Osteoblast (primary cell): ENCODE measurements around the gene CES4A. TPM values are rescaled to one million over a fixed set of nuclear protein-coding genes. Genes with fewer than 3 reads are reported as not detected.

Experiments
- DNase-seq: peaks from one replicate; pipeline ENCODE4 v3.0.0; 2011; ENCODE audit warnings: low spot score, mixed read lengths; ENCODE audit not compliant: insufficient read length; ENCODE audit errors: missing footprints
- H2AFZ ChIP-seq: 2 replicates; pipeline ENCODE4 v1.6.0; 2011; ENCODE audit warnings: mild to moderate bottlenecking, low read length
- H3K27ac ChIP-seq: 2 replicates; pipeline ENCODE4 v1.5.1; 2011; ENCODE audit warnings: mild to moderate bottlenecking, low read depth, low read length, moderate library complexity
- H3K27me3 ChIP-seq: 2 replicates; pipeline ENCODE4 v1.6.0; 2012; ENCODE audit warnings: mild to moderate bottlenecking, control low read depth, inconsistent platforms, low read length, moderate library complexity; ENCODE audit not compliant: insufficient read depth
- H3K36me3 ChIP-seq: 2 replicates; pipeline ENCODE4 v1.5.1; 2011; ENCODE audit warnings: mild to moderate bottlenecking, low read length, control low read depth, moderate library complexity; ENCODE audit not compliant: insufficient read depth
- H3K4me1 ChIP-seq: 2 replicates; pipeline ENCODE4 v1.5.1; 2011; ENCODE audit warnings: mild to moderate bottlenecking, low read length, control low read depth, moderate library complexity; ENCODE audit not compliant: insufficient read depth
- H3K4me2 ChIP-seq: 2 replicates; pipeline ENCODE4 v1.6.0; 2011; ENCODE audit warnings: mild to moderate bottlenecking, low read length; ENCODE audit not compliant: insufficient read depth
- H3K4me3 ChIP-seq: fragments of 200-600 bp; sonication (generic); 3 replicates; pipeline ENCODE4 v1.5.1; 2012; ENCODE audit warnings: mild to moderate bottlenecking, low read length, inconsistent platforms; ENCODE audit not compliant: insufficient read depth
- H3K79me2 ChIP-seq: 2 replicates; pipeline ENCODE4 v1.6.0; 2012; ENCODE audit warnings: mild to moderate bottlenecking, low read length, control low read depth, inconsistent platforms; ENCODE audit not compliant: insufficient read depth
- H3K9me3 ChIP-seq: 2 replicates; pipeline ENCODE4 v1.5.1; 2011; ENCODE audit warnings: low read depth, low read length, control low read depth
- H4K20me1 ChIP-seq: 2 replicates; pipeline ENCODE4 v1.6.0; 2012; ENCODE audit warnings: mild to moderate bottlenecking, low read length, control low read depth; ENCODE audit not compliant: insufficient read depth
- total RNA-seq: library from RNA; depleted of rRNA; stranded (reverse); fragments of >200 nt; gene quantifications from 2 replicates; pipeline ENCODE4 v1.2.3, GENCODE V29; 2012
- TF ChIP-seq, protein P1 (sequence below): IDR thresholded peaks from 2 replicates; pipeline ENCODE4 v1.5.1; 2011; ENCODE audit warnings: mild to moderate bottlenecking, low read depth, low read length, moderate library complexity; ENCODE audit errors: extremely low read depth

The CES4A gene
- total RNA-seq, 1 donor, result 1.8 TPM

DNA sequence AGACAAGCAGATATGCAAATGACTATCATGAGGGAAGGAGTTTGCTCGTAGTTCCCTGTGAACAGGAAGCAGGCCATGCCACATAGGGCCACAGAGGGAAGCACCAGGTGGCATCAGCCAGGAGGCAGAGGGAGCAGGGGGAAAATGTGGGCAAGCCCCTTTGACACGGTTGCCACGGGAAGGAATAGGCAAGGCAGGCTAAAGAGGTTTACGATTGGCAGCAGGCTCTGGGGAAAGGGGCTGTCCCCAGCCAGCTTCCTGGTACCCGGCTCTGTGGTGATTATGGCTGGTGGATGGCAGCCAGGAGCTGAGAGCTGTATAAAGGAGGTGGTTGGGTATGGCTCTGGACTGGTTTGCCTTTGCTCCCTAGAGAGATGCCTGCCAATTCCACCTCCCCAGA is 26.5 kb upstream of the CES4A start:
- Histone ChIP-seq H3K4me3 (no peak overlapping the region), H3K4me1 (peaks cover 4% of the 10 kb centered on the region), H3K27ac (no peak overlapping the region), H3K27me3 (peaks cover 14% of the 10 kb centered on the region), H2AFZ (no peak overlapping the region), H4K20me1 (no peaks in the 10 kb centered on the region), H3K9me3 (no peaks in the 10 kb centered on the region), H3K36me3 (no peaks in the 10 kb centered on the region), H3K4me2 (no peak overlapping the region), H3K79me2 (no peaks in the 10 kb centered on the region)
- no peak for DNase-seq
- TF ChIP-seq, protein P1, sequence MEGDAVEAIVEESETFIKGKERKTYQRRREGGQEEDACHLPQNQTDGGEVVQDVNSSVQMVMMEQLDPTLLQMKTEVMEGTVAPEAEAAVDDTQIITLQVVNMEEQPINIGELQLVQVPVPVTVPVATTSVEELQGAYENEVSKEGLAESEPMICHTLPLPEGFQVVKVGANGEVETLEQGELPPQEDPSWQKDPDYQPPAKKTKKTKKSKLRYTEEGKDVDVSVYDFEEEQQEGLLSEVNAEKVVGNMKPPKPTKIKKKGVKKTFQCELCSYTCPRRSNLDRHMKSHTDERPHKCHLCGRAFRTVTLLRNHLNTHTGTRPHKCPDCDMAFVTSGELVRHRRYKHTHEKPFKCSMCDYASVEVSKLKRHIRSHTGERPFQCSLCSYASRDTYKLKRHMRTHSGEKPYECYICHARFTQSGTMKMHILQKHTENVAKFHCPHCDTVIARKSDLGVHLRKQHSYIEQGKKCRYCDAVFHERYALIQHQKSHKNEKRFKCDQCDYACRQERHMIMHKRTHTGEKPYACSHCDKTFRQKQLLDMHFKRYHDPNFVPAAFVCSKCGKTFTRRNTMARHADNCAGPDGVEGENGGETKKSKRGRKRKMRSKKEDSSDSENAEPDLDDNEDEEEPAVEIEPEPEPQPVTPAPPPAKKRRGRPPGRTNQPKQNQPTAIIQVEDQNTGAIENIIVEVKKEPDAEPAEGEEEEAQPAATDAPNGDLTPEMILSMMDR, result no peak

DNA sequence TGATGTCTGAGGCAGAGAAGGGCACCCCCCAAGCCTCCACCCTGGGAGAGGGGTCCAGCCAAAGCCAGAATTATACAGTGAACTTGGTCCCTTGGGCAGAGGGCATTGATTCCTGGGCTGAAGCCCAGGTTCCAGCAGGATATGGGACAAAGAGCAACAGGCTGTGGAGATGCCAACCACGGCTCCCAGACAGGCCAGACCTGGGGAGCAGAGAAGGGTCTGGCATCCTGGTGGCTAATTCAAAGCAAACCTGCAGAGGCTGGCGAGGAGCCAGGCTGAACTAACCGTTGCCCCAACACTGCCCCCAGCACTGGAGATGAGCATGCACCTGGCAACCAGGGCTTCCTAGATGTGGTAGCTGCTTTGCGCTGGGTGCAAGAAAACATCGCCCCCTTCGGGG is 24.3 kb upstream of the CES4A start:
- no peaks in the 10 kb centered on the region for H3K9me3 ChIP-seq
- H3K4me3 ChIP-seq, result no peak overlapping the region
- TF ChIP-seq, protein P1, result no peak
- H2AFZ ChIP-seq, result no peak overlapping the region
- no peak for DNase-seq
- no peaks in the 10 kb centered on the region for H3K79me2 ChIP-seq
- no peaks in the 10 kb centered on the region for H4K20me1 ChIP-seq
- no peak overlapping the region for H3K27ac ChIP-seq
- no peak overlapping the region for H3K4me2 ChIP-seq
- peaks cover 4% of the 10 kb centered on the region for H3K4me1 ChIP-seq
- H3K36me3 ChIP-seq, result no peaks in the 10 kb centered on the region
- H3K27me3 ChIP-seq, result peaks cover 9% of the 10 kb centered on the region

DNA sequence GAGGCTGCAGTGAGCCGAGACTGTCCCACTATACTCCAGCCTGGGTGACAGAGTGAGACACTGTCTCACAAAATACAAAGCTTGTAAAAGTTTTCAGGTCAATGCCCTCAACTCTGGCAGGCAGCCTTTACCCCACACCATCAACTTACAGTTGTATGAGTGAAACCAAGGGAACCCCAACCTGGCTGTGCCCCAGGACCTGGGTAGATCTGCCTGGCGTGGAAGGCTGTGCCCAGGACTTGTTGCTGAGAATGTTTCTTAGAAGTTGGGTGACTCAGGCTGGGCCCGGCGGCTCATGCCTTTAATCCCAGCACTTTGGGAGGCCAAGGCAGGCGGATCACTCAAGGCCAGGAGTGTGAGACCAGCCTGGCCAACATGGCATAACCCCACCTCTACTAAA is 19.5 kb upstream of the CES4A start:
- H2AFZ ChIP-seq, result no peak overlapping the region
- H3K27ac ChIP-seq, result no peak overlapping the region
- no peaks in the 10 kb centered on the region for H3K4me1 ChIP-seq
- no peak overlapping the region for H3K4me2 ChIP-seq
- H3K36me3 ChIP-seq, result no peaks in the 10 kb centered on the region
- H4K20me1 ChIP-seq, result no peaks in the 10 kb centered on the region
- no peaks in the 10 kb centered on the region for H3K79me2 ChIP-seq
- TF ChIP-seq, protein P1, result no peak
- H3K9me3 ChIP-seq, result no peaks in the 10 kb centered on the region
- DNase-seq, result no peak
- peaks cover 14% of the 10 kb centered on the region for H3K27me3 ChIP-seq
- H3K4me3 ChIP-seq, result no peak overlapping the region

DNA sequence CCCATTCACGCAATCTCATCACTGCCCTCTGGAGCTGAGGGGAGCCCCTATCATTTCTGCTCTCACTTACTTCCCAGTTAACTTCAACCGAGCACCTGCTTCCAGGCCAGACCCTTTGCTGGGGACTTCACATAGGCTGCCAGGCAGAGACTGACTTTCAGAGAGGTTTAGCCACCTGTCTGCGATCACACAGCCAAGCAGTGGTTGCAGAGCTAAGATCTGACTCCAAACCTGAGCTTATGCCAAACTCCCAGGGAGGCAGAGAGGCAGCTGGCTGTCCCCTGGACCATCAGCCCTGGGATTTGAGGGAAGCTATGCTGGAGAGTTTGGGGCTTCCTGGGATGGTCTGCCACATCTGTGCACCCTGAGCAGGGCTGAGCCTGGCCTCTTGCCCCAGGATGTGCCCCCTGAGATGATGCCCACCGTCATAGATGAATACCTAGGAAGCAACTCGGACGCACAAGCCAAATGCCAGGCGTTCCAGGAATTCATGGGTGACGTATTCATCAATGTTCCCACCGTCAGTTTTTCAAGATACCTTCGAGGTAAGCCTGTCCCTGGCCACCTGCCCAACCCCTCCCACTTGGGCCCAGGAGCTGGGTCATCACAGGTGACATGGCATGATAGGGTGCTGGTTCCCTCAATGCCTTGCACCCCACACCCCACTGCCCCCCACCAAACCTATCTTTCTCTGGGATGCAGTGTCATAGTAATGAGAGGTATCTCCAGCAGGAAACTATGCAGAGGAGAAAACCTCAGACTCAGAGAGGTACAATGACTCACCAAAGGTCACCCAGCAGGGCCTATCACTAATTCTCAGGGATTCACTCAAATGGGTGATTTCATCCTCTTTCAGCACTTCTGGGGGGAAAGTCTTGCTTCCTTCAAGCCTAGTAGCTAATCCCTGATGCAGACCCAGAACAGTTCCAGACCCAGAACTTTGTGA is 17.3 kb upstream of the CES4A start:
- peak; percentile 86 for DNase-seq
- TF ChIP-seq, protein P1, result no peak
- Histone ChIP-seq H3K9me3 (no peaks in the 10 kb centered on the region), H3K27ac (no peak overlapping the region), H3K4me1 (no peaks in the 10 kb centered on the region), H3K4me2 (no peak overlapping the region), H3K79me2 (no peaks in the 10 kb centered on the region), H2AFZ (no peak overlapping the region), H4K20me1 (no peaks in the 10 kb centered on the region), H3K27me3 (peaks cover 8% of the 10 kb centered on the region), H3K36me3 (no peaks in the 10 kb centered on the region), H3K4me3 (no peak overlapping the region)
